ENCODE measurements around the gene SGCA. TPM values are rescaled to one million over a fixed set of nuclear protein-coding genes. Genes with fewer than 3 reads are reported as not detected.

SGCA gene
- total and polyA plus RNA-seq, 4 donors = 0.31 to 1.3 (median 1.2) TPM; not detected in 1

DNA sequence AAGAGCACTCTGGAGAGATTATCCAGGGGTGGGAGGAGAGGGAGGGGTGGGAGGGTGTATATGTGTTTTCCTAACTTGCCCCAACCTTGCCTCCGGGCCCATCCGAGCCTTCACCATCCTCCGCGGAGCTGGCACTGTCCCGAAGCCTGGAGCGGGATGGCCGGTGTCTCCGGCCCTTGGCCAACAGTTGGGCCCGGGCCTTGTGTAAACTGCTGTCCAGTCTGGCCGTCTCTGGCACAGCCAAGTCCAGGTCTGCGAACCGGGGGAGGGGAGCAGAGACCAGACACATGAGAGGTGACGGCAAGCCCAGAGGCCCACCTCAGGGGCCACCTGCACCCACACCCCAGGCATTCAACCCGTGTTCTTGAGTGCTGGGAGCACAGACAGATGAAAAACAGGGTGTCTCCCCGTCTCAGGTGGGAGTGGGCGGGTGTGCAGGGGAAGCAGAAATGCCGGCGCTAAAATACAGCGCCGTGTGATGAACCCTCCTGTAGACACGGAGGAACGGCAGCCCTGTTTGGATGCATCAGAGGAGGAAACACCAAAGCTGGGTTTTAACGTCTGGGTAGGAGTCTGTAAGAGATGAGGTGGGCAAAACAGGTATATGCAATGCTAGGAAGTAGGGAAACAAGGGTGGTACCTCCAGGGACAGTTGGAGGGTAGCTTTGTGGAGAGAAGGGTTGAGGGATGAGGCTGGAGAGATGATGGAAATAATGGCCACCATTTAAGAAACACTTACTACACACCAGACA is 47.6 kb upstream of the SGCA start:
- Histone ChIP-seq H3K27me3 (ENCODE audit: control insufficient read depth in 4 of 4, insufficient read depth in 4 of 4, low read length in 3 of 4) (no peaks in the 10 kb centered on the region), H3K4me1 (ENCODE audit: control insufficient read depth in 4 of 4, insufficient read depth in 4 of 4, low read length in 3 of 4) (peaks cover 0 to 12% (median 9%) of the 10 kb centered on the region in 4 donors), H3K27ac (ENCODE audit: low read depth in 1 of 2, low read length in 2 of 2) (no peak overlapping the region), H3K9ac (ENCODE audit: low read depth in 1 of 2, low read length in 2 of 2) (no peak overlapping the region), H3K9me3 (ENCODE audit: control insufficient read depth in 4 of 4, low read length in 3 of 4) (no peaks in the 10 kb centered on the region), H3K4me3 (ENCODE audit: low read depth in 1 of 3, low read length in 3 of 3) (no peak overlapping the region), H3K36me3 (ENCODE audit: control insufficient read depth in 4 of 4, insufficient read depth in 3 of 4, low read depth in 1 of 4, low read length in 3 of 4) (no peaks in the 10 kb centered on the region)
- no peak for DNase-seq (ENCODE audit: low spot score)
- TF ChIP-seq, protein P1, sequence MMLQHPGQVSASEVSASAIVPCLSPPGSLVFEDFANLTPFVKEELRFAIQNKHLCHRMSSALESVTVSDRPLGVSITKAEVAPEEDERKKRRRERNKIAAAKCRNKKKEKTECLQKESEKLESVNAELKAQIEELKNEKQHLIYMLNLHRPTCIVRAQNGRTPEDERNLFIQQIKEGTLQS (IDR thresholded peaks at IDR 0.05) = no peak
- TF ChIP-seq, protein P2, sequence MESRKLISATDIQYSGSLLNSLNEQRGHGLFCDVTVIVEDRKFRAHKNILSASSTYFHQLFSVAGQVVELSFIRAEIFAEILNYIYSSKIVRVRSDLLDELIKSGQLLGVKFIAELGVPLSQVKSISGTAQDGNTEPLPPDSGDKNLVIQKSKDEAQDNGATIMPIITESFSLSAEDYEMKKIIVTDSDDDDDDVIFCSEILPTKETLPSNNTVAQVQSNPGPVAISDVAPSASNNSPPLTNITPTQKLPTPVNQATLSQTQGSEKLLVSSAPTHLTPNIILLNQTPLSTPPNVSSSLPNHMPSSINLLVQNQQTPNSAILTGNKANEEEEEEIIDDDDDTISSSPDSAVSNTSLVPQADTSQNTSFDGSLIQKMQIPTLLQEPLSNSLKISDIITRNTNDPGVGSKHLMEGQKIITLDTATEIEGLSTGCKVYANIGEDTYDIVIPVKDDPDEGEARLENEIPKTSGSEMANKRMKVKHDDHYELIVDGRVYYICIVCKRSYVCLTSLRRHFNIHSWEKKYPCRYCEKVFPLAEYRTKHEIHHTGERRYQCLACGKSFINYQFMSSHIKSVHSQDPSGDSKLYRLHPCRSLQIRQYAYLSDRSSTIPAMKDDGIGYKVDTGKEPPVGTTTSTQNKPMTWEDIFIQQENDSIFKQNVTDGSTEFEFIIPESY (IDR thresholded peaks at IDR 0.05) = no peak
- TF ChIP-seq, protein P3, sequence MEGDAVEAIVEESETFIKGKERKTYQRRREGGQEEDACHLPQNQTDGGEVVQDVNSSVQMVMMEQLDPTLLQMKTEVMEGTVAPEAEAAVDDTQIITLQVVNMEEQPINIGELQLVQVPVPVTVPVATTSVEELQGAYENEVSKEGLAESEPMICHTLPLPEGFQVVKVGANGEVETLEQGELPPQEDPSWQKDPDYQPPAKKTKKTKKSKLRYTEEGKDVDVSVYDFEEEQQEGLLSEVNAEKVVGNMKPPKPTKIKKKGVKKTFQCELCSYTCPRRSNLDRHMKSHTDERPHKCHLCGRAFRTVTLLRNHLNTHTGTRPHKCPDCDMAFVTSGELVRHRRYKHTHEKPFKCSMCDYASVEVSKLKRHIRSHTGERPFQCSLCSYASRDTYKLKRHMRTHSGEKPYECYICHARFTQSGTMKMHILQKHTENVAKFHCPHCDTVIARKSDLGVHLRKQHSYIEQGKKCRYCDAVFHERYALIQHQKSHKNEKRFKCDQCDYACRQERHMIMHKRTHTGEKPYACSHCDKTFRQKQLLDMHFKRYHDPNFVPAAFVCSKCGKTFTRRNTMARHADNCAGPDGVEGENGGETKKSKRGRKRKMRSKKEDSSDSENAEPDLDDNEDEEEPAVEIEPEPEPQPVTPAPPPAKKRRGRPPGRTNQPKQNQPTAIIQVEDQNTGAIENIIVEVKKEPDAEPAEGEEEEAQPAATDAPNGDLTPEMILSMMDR (IDR thresholded peaks at IDR 0.05; ENCODE audit: low read depth, low read length, missing input control) = no peak
- no peak for TF ChIP-seq EGR1 (IDR thresholded peaks at IDR 0.05; ENCODE audit: low read depth in 2 of 2)
- TF ChIP-seq, protein P4, sequence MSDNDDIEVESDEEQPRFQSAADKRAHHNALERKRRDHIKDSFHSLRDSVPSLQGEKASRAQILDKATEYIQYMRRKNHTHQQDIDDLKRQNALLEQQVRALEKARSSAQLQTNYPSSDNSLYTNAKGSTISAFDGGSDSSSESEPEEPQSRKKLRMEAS (IDR thresholded peaks at IDR 0.05) = no peak
- TF ChIP-seq HNF4A (conservative IDR thresholded peaks at IDR 0.05) = no peak
- no peak for TF ChIP-seq FOXA1 (IDR thresholded peaks at IDR 0.05)
- no peak for TF ChIP-seq GABPA (IDR thresholded peaks at IDR 0.05 in 1 of 2, conservative IDR thresholded peaks at IDR 0.05 in 1 of 2)
- TF ChIP-seq SP1 (IDR thresholded peaks at IDR 0.05) = no peak
- TF ChIP-seq TAF1 (conservative IDR thresholded peaks at IDR 0.05) = no peak
- TF ChIP-seq, protein P5, sequence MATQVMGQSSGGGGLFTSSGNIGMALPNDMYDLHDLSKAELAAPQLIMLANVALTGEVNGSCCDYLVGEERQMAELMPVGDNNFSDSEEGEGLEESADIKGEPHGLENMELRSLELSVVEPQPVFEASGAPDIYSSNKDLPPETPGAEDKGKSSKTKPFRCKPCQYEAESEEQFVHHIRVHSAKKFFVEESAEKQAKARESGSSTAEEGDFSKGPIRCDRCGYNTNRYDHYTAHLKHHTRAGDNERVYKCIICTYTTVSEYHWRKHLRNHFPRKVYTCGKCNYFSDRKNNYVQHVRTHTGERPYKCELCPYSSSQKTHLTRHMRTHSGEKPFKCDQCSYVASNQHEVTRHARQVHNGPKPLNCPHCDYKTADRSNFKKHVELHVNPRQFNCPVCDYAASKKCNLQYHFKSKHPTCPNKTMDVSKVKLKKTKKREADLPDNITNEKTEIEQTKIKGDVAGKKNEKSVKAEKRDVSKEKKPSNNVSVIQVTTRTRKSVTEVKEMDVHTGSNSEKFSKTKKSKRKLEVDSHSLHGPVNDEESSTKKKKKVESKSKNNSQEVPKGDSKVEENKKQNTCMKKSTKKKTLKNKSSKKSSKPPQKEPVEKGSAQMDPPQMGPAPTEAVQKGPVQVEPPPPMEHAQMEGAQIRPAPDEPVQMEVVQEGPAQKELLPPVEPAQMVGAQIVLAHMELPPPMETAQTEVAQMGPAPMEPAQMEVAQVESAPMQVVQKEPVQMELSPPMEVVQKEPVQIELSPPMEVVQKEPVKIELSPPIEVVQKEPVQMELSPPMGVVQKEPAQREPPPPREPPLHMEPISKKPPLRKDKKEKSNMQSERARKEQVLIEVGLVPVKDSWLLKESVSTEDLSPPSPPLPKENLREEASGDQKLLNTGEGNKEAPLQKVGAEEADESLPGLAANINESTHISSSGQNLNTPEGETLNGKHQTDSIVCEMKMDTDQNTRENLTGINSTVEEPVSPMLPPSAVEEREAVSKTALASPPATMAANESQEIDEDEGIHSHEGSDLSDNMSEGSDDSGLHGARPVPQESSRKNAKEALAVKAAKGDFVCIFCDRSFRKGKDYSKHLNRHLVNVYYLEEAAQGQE (IDR thresholded peaks at IDR 0.05) = no peak
- TF ChIP-seq FOXA2 (IDR thresholded peaks at IDR 0.05) = no peak
- TF ChIP-seq NR2F2 (IDR thresholded peaks at IDR 0.05) = no peak
- no peak for TF ChIP-seq HNF4G (IDR thresholded peaks at IDR 0.05)
- TF ChIP-seq YY1 (IDR thresholded peaks at IDR 0.05) = no peak
- TF ChIP-seq RXRA (IDR thresholded peaks at IDR 0.05) = no peak
- WGBS = 55% methylated on average over 23 of the region's 23 CpGs

All from liver (tissue), 9 donors.